Naive thymus-derived CD4-positive, alpha-beta T cell (primary cell): ENCODE data around the gene SPRY1. TPM values are rescaled to one million over a fixed set of nuclear protein-coding genes. Genes with fewer than 3 reads are reported as not detected.

Experiments used
- ATAC-seq: fragments of 150-1000 bp; cut with Tn5 transposase; 2 replicates; pipeline ENCODE4 v1.10.0; 2021; ENCODE audit warnings: mild to moderate bottlenecking, moderate library complexity
- CTCF ChIA-PET: fragments of 350-600 bp; sonication (Branson Sonifier 250); formaldehyde crosslinking; loops from one replicate; lab custom pipeline; 2021; ENCODE audit warnings: antibody characterized with exemption; lab: Charles Lee
- POLR2A ChIA-PET: fragments of 350-600 bp; sonication (Branson Sonifier 250); formaldehyde crosslinking; loops from one replicate; lab custom pipeline; 2021; ENCODE audit warnings: antibody characterized with exemption, inconsistent platforms; lab: Charles Lee
- DNase-seq, 9 donors: peaks; one replicate each; pipeline versions ENCODE4 v3.0.0 to v3.0.0-alpha.2; 2020 to 2022; ENCODE audit warnings: mixed read lengths in 1 of 9
- H3K27ac ChIP-seq: one replicate; pipeline ENCODE4 v1.7.0; 2013; ENCODE audit warnings: mild to moderate bottlenecking, low read depth, low read length, moderate library complexity
- H3K27me3 ChIP-seq, 2 donors: one replicate each; pipeline ENCODE4 v1.7.0; 2013; ENCODE audit warnings: low read length in 2 of 2, mild to moderate bottlenecking in 2 of 2, moderate library complexity in 2 of 2; ENCODE audit not compliant: control insufficient read depth in 2 of 2, insufficient read depth in 2 of 2
- H3K36me3 ChIP-seq, 3 experiments: 1 replicate in 2 of 3; 2 replicates in 1 of 3; pipeline ENCODE4 v1.7.0; 2013; ENCODE audit warnings: low read length in 3 of 3, mild to moderate bottlenecking in 3 of 3, moderate library complexity in 1 of 3; ENCODE audit not compliant: insufficient read depth in 3 of 3, control insufficient read depth in 2 of 3
- H3K4me1 ChIP-seq, 2 donors: one replicate each; pipeline ENCODE4 v1.7.0; 2013; ENCODE audit warnings: low read length in 2 of 2, mild to moderate bottlenecking in 2 of 2, moderate library complexity in 1 of 2; ENCODE audit not compliant: control insufficient read depth in 2 of 2, insufficient read depth in 2 of 2
- H3K4me3 ChIP-seq: 2 replicates; pipeline ENCODE4 v1.7.0; 2013; ENCODE audit warnings: mild to moderate bottlenecking, low read length
- H3K9me3 ChIP-seq, 3 experiments: 1 replicate in 2 of 3; 2 replicates in 1 of 3; pipeline ENCODE4 v1.7.0; 2013; ENCODE audit warnings: low read length in 3 of 3; ENCODE audit not compliant: control insufficient read depth in 2 of 3
- H3K27ac Mint-ChIP-seq, 9 donors: one replicate each; pipeline ENCODE4 v1.8.0; 2020 to 2022; ENCODE audit warnings: mixed read lengths in 9 of 9, mild to moderate bottlenecking in 8 of 9, moderate library complexity in 5 of 9, inconsistent platforms in 2 of 9
- H3K27me3 Mint-ChIP-seq, 5 donors: one replicate each; pipeline ENCODE4 v1.8.0; 2021 to 2022; ENCODE audit warnings: mixed read lengths in 5 of 5, mild to moderate bottlenecking in 1 of 5
- H3K36me3 Mint-ChIP-seq, 5 donors: one replicate each; pipeline ENCODE4 v1.8.0; 2020 to 2022; ENCODE audit warnings: mixed read lengths in 5 of 5, mild to moderate bottlenecking in 3 of 5, inconsistent platforms in 1 of 5
- H3K4me1 Mint-ChIP-seq, 7 donors: one replicate each; pipeline ENCODE4 v1.8.0; 2020 to 2022; ENCODE audit warnings: mixed read lengths in 7 of 7, mild to moderate bottlenecking in 3 of 7, inconsistent platforms in 1 of 7
- H3K4me3 Mint-ChIP-seq, 10 donors: one replicate each; pipeline ENCODE4 v1.8.0; 2020 to 2022; ENCODE audit warnings: mild to moderate bottlenecking in 10 of 10, mixed read lengths in 10 of 10, moderate library complexity in 6 of 10, inconsistent platforms in 2 of 10
- H3K9me3 Mint-ChIP-seq, 11 donors: one replicate each; pipeline ENCODE4 v1.8.0; 2020 to 2022; ENCODE audit warnings: mixed read lengths in 11 of 11, mild to moderate bottlenecking in 4 of 11, inconsistent platforms in 1 of 11, moderate library complexity in 1 of 11
- intact Hi-C, 2 donors: fragments of 100-400 bp; cut with micrococcal nuclease; formaldehyde crosslinking; loops; one replicate each; pipeline ENCODE4 v1.15.1; 2023
- polyA plus RNA-seq, 2 donors: library from polyadenylated mRNA; unstranded; fragments of 300-500 nt; fragmentation: Illumina TruSeq; gene quantifications; one replicate each; pipeline ENCODE4 v1.2.3, GENCODE V29; 2021
- total RNA-seq, 6 experiments: library from RNA in 5 of 6; stranded (reverse) in 5 of 6; gene quantifications; 1 replicate in 5 of 6; 2 replicates in 1 of 6; pipeline ENCODE4 v1.2.3 and lab custom pipeline; 2021 to 2026

The SPRY1 gene
- total and polyA plus RNA-seq, 7 experiments from 2014 or later: 1.6 to 20.5 (median 4.3) TPM

GRCh38 chr4:123386609-123387008, 10.0 kb upstream of the SPRY1 start:
- Histone ChIP-seq H3K27ac (no peak overlapping the region), H3K4me1 (no peaks in the 10 kb centered on the region), H3K36me3 (no peaks in the 10 kb centered on the region), H3K9me3 (no peaks in the 10 kb centered on the region), H3K4me3 (no peak overlapping the region), H3K27me3 (no peaks in the 10 kb centered on the region)
- Mint-ChIP-seq H3K27ac (no peak overlapping the region), H3K9me3 (peaks cover 0 to 4% (median 0%) of the 10 kb centered on the region in 11 donors), H3K4me3 (no peak overlapping the region), H3K36me3 (no peaks in the 10 kb centered on the region), H3K27me3 (peaks cover 0 to 31% (median 24%) of the 10 kb centered on the region in 5 donors), H3K4me1 (peaks cover 0 to 2% (median 0%) of the 10 kb centered on the region in 7 donors)
- CTCF ChIA-PET: interaction anchor here (1.1 kb wide), 1 partner anchor 13 kb away, joined by 3 read pairs; no protein-coding TSS in a partner anchor
- POLR2A ChIA-PET: interaction anchor here (0.9 kb wide), 1 partner anchor 10 kb away, joined by 3 read pairs; the partner anchor contains the start of gene SPRY1
- ATAC-seq: no peak
- intact Hi-C loops: no loop called here
- no peak for DNase-seq

DNA sequence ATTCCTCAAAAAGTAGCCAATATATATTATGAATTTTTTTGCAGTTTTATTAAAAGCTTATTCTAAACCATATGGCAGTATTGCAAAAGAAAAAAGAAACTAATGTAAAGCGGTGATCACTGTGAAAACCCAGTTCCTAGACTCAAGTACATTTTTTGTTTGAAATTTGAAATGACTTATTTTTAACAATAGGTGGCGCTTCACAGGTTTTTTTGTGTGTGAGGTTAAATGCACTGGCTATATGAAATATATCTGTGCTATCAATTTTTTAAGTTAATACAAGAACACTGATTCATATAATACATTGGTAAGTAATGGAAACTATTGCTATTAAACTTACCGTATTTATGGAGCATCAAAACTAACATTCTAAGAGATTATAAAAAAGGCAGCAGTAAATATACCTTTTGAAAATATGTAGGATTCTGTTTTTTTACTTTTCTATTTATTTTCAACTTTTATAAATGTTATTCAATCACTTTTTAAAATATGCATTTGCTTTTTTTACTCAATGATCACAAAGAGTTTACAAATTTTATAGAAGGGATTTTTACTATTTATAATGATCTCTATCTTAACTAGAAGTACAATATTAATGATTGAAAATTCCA, 5.6 kb upstream of the SPRY1 start:
- Mint-ChIP-seq H3K4me3 (no peak overlapping the region), H3K27me3 (peaks cover 0 to 33% (median 13%) of the 10 kb centered on the region in 5 donors), H3K27ac (no peak overlapping the region), H3K4me1 (peaks cover 0 to 4% (median 0%) of the 10 kb centered on the region in 7 donors), H3K9me3 (no peaks in the 10 kb centered on the region), H3K36me3 (no peaks in the 10 kb centered on the region)
- Histone ChIP-seq H3K4me1 (no peaks in the 10 kb centered on the region), H3K36me3 (no peaks in the 10 kb centered on the region), H3K27ac (no peak overlapping the region), H3K4me3 (no peak overlapping the region), H3K27me3 (no peaks in the 10 kb centered on the region), H3K9me3 (no peaks in the 10 kb centered on the region)
- DNase-seq (peak in 4 of 9 donors; percentile 9 to 32 (median 23)), ATAC-seq (no peak)
- ChIA-PET POLR2A (no interaction called here), CTCF (interaction anchor here (0.6 to 1.4 kb wide), 4 partner anchors 271 to 1276 kb away, joined by 3 to 4 read pairs (median 4); no protein-coding TSS in a partner anchor)
- intact Hi-C loops: loop anchor here (1.0 to 10.0 kb wide), 13 partner anchors 8 to 1589 kb away; partner anchors contain the start of genes EXOSC9 (in 2 of the 2) and IL2 (in 1 of the 2)

GRCh38 chr4:123393721-123394120, 2.9 kb upstream of the SPRY1 start:
- no peak for DNase-seq
- H3K4me1 Mint-ChIP-seq: peaks cover 5 to 15% (median 6%) of the 10 kb centered on the region in 7 donors
- Histone ChIP-seq H3K27ac (no peak overlapping the region), H3K9me3 (no peaks in the 10 kb centered on the region), H3K27me3 (no peaks in the 10 kb centered on the region), H3K36me3 (no peaks in the 10 kb centered on the region), H3K4me3 (no peak overlapping the region), H3K4me1 (peaks cover 0 to 3% of the 10 kb centered on the region in 2 donors)
- no peaks in the 10 kb centered on the region for H3K36me3 Mint-ChIP-seq
- ChIA-PET POLR2A (interaction anchor here (1.2 kb wide), 1 partner anchor 54 kb away, joined by 3 read pairs; no protein-coding TSS in a partner anchor), CTCF (interaction anchor here (1.2 kb wide), 1 partner anchor 268 kb away, joined by 4 read pairs; no protein-coding TSS in a partner anchor)
- ATAC-seq: no peak
- no peak overlapping the region for H3K27ac Mint-ChIP-seq
- H3K4me3 Mint-ChIP-seq: no peak overlapping the region
- peaks cover 0 to 25% (median 7%) of the 10 kb centered on the region in 5 donors for H3K27me3 Mint-ChIP-seq
- H3K9me3 Mint-ChIP-seq: no peaks in the 10 kb centered on the region
- intact Hi-C loops: loop anchor here (5.0 to 10.0 kb wide), 6 partner anchors 51 to 1591 kb away; partner anchors contain the start of genes EXOSC9 (in 2 of the 2) and IL2 (in 1 of the 2)

- peaks cover 0 to 11% (median 0%) of the 10 kb centered on the region in 5 donors for H3K36me3 Mint-ChIP-seq
- H3K4me3 Mint-ChIP-seq: peak overlapping the region; percentile 81 to 92 (median 88)
- peak overlapping the region; percentile 52 for H3K27ac ChIP-seq
- H3K9me3 ChIP-seq: no peaks in the 10 kb centered on the region
- peaks cover 0 to 3% of the 10 kb centered on the region in 2 donors for H3K27me3 ChIP-seq
- ChIA-PET POLR2A (interaction anchor here (0.8 to 1.3 kb wide), 3 partner anchors 9 to 278 kb away, joined by 3 to 4 read pairs (median 3); no protein-coding TSS in a partner anchor), CTCF (interaction anchor here (0.5 kb wide), 1 partner anchor 214 kb away, joined by 3 read pairs; no protein-coding TSS in a partner anchor)
- H3K4me3 ChIP-seq: peak overlapping the region; percentile 69
- intact Hi-C loops: loop anchor here (1.0 to 10.0 kb wide), 12 partner anchors 47 to 1700 kb away; partner anchors contain the start of genes ANXA5 (in 2 of the 2), NUDT6 (in 2 of the 2), ANKRD50 (in 1 of the 2) and BBS12 (in 1 of the 2)
- peaks cover 14 to 42% (median 19%) of the 10 kb centered on the region in 7 donors for H3K4me1 Mint-ChIP-seq
- H3K27ac Mint-ChIP-seq: peak overlapping the region in 8 of 9 donors; percentile 13 to 91 (median 74)
- peaks cover 0 to 17% of the 10 kb centered on the region in 2 donors for H3K4me1 ChIP-seq
- ATAC-seq: peak; percentile 30
- DNase-seq: peak; percentile 8 to 62 (median 22)
- no peaks in the 10 kb centered on the region for H3K36me3 ChIP-seq
- H3K9me3 Mint-ChIP-seq: no peaks in the 10 kb centered on the region
- peaks cover 11 to 37% (median 19%) of the 10 kb centered on the region in 5 donors for H3K27me3 Mint-ChIP-seq
Observed at GRCh38 chr4:123397144-123398065, 810 bp downstream of the SPRY1 start.

DNA sequence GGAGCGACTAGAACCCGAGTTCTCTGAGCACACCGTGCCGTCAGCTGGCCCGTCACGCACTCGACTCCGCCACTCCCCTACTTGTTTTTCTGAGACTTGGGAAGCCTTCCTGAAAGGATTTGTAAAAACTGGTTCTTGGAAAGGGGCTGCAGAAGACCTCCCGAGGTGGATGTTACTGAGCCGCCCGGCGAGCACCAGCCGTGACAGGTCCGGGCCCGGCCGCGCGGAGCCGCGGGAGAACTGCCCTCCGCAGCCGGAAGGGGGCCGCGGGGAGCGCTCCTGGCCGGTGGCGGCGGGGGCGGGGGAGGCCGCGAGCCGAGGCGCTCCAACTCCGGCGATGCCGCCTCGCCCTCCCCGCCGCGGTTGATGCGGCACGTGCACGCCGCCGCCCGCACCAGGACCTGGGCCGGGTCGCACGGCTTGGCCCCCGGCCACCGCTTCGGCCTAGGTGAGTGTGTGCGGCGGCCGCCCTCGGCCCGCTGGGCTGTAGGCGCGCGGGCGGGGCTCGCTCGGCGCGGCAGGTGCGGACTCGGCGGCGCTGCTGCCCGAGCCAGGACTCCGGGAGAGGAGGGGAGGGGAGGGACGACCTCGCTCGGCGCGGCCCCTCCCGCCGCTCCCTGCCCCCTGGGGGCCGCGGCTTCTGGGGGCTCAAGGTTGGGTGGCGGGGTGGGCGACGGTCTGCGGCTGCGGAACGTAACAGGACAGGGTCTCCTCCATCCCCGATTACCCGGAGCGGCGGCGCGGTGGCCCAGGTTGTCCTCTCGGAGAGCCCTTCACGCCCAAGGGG, 1.7 kb downstream of the SPRY1 start:
- peak overlapping the region; percentile 82 to 93 (median 88) for H3K4me3 Mint-ChIP-seq
- Histone ChIP-seq H3K4me1 (peaks cover 0 to 17% of the 10 kb centered on the region in 2 donors), H3K27me3 (peaks cover 0 to 3% of the 10 kb centered on the region in 2 donors), H3K9me3 (no peaks in the 10 kb centered on the region), H3K27ac (peak overlapping the region; percentile 46), H3K36me3 (no peaks in the 10 kb centered on the region), H3K4me3 (peak overlapping the region; percentile 69)
- H3K9me3 Mint-ChIP-seq: no peaks in the 10 kb centered on the region
- ChIA-PET POLR2A (no interaction called here), CTCF (no interaction called here)
- peak overlapping the region in 5 of 9 donors; percentile 42 to 93 (median 84) for H3K27ac Mint-ChIP-seq
- peak; percentile 25 to 85 (median 58) for DNase-seq
- peak; percentile 80 for ATAC-seq
- peaks cover 0 to 19% (median 0%) of the 10 kb centered on the region in 5 donors for H3K36me3 Mint-ChIP-seq
- peaks cover 11 to 45% (median 19%) of the 10 kb centered on the region in 5 donors for H3K27me3 Mint-ChIP-seq
- peaks cover 14 to 51% (median 19%) of the 10 kb centered on the region in 7 donors for H3K4me1 Mint-ChIP-seq
- intact Hi-C loops: loop anchor here (1.0 to 10.0 kb wide), 10 partner anchors 47 to 1701 kb away; partner anchors contain the start of genes ANXA5 (in 2 of the 2), ANKRD50 (in 1 of the 2), BLTP1 (in 1 of the 2) and EXOSC9 (in 1 of the 2)
